Measurements from ENCODE around the gene RENBP.

DNA sequence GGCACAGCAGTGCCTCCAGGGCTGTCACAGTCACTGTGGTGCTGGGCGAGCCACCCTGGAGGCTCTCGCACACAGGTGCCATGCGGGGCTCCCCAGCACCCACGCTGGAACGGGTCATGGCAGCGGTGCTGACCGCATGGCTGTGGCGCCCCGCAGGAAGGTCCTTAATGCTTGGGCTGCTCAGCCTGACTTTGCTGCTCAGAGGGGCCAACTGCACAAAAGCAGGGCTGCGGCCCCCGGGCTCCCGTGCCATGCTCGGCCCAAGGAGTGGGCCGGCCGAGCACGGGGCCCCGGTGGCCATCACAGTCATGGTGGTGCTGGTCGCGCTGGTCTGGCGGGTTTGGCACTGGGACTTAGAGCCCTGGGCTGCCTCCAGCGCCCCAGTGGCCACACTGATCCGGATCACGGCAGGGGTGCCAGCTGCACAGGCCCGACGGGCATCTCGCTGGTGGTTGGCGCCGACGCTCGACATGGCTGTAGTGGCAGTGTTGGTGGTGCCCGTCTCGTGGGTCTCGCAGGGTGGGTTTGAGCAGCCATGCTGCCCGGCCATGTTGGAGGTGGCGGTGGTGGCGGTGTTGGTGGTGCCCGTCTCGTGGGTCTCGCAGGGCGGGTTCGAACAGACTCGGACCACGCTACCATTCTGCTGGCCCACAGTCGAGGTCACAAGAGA is 10.2 kb upstream of the RENBP start:
- TF ChIP-seq POLR2AphosphoS5 (IDR thresholded peaks at IDR 0.05; ENCODE audit: low read depth, low read length) (no peak), POLR2A (IDR thresholded peaks at IDR 0.05; ENCODE audit: low read depth, low read length) (no peak), SPI1 (IDR thresholded peaks at IDR 0.05; ENCODE audit: low read depth, low read length) (no peak), PAX5 (IDR thresholded peaks at IDR 0.05; ENCODE audit: insufficient read depth, low read length, severe bottlenecking) (no peak), TAF1 (IDR thresholded peaks at IDR 0.05; ENCODE audit: low read depth, low read length) (no peak)
